NCI-H82 treated with DMSO at 0.1 percent for 48 hours (cell line): ENCODE measurements around the gene NOS1AP.

ENCODE experiments used
- DNase-seq: peaks from one replicate; lab custom pipeline; 2025; ENCODE audit not compliant: unreplicated experiment; lab: John Stamatoyannopoulos, UW

Gene NOS1AP

GRCh38 chr1:162285149-162285561, 215.7 kb downstream of the NOS1AP start:
- DNase-seq = no peak

- DNase-seq = no peak
Observed at GRCh38 chr1:162291000-162291399, 221.5 kb downstream of the NOS1AP start.

- no peak for DNase-seq
Observed at GRCh38 chr1:162292422-162292849, 222.9 kb downstream of the NOS1AP start.

GRCh38 chr1:162293073-162293692, 223.7 kb downstream of the NOS1AP start:
- no peak for DNase-seq

GRCh38 chr1:162294015-162294414, 224.5 kb downstream of the NOS1AP start:
- no peak for DNase-seq

GRCh38 chr1:162297208-162297607, 227.7 kb downstream of the NOS1AP start:
- DNase-seq = no peak

GRCh38 chr1:162298266-162298665, 228.8 kb downstream of the NOS1AP start:
- no peak for DNase-seq

- no peak for DNase-seq
Observed at GRCh38 chr1:162299018-162299417, 229.5 kb downstream of the NOS1AP start.

- DNase-seq = no peak
Observed at GRCh38 chr1:162300057-162300917, 230.8 kb downstream of the NOS1AP start.

- no peak for DNase-seq
Observed at GRCh38 chr1:162301696-162302095, 232.2 kb downstream of the NOS1AP start.

GRCh38 chr1:162302306-162303003, 233.0 kb downstream of the NOS1AP start:
- DNase-seq = no peak

- DNase-seq = no peak
Observed at GRCh38 chr1:162303004-162303344, 233.5 kb downstream of the NOS1AP start.

GRCh38 chr1:162304736-162305135, 235.2 kb downstream of the NOS1AP start:
- DNase-seq = no peak

- DNase-seq = no peak
Observed at GRCh38 chr1:162305969-162306368, 236.5 kb downstream of the NOS1AP start.

GRCh38 chr1:162310337-162310736, 240.8 kb downstream of the NOS1AP start:
- DNase-seq = no peak

GRCh38 chr1:162314206-162314605, 244.7 kb downstream of the NOS1AP start:
- DNase-seq = no peak

GRCh38 chr1:162315673-162316072, 246.2 kb downstream of the NOS1AP start:
- DNase-seq = no peak

GRCh38 chr1:162316187-162316586, 246.7 kb downstream of the NOS1AP start:
- no peak for DNase-seq

GRCh38 chr1:162317621-162318020, 248.1 kb downstream of the NOS1AP start:
- DNase-seq = no peak

GRCh38 chr1:162319493-162320175, 250.1 kb downstream of the NOS1AP start:
- no peak for DNase-seq

GRCh38 chr1:162321809-162322422, 252.4 kb downstream of the NOS1AP start:
- DNase-seq = no peak
